DND-41 (cell line): ENCODE measurements around the gene FEM1B.

Experiments
- ATAC-seq: fragments of 200-7000 bp; cut with Tn5 transposase; 3 replicates; pipeline ENCODE4 v1.9.1; 2021; ENCODE audit warnings: low read depth; ENCODE audit not compliant: insufficient read depth
- DNase-seq: peaks from one replicate; pipeline ENCODE4 v3.0.0-alpha.2; 2020
- H2AFZ ChIP-seq: 2 replicates; pipeline ENCODE4 v1.6.0; 2012; ENCODE audit warnings: low read depth, low read length
- H3K27ac ChIP-seq: 2 replicates; pipeline ENCODE4 v1.5.1; 2012; ENCODE audit warnings: low read length, inconsistent platforms
- H3K27me3 ChIP-seq: fragments of 200-600 bp; sonication (generic); 2 replicates; pipeline ENCODE4 v1.6.0; 2012; ENCODE audit warnings: low read length, mild to moderate bottlenecking, inconsistent platforms; ENCODE audit not compliant: insufficient read depth, poor library complexity
- H3K36me3 ChIP-seq: 2 replicates; pipeline ENCODE4 v1.5.1; 2012; ENCODE audit warnings: low read length, inconsistent platforms; ENCODE audit not compliant: insufficient read depth
- H3K4me1 ChIP-seq: 2 replicates; pipeline ENCODE4 v1.5.1; 2012; ENCODE audit warnings: mild to moderate bottlenecking, low read length; ENCODE audit not compliant: insufficient read depth
- H3K4me2 ChIP-seq: 2 replicates; pipeline ENCODE4 v1.6.0; 2012; ENCODE audit warnings: mild to moderate bottlenecking, moderate library complexity, low read length, inconsistent platforms; ENCODE audit not compliant: insufficient read depth
- H3K4me3 ChIP-seq, 2 experiments: fragments of 200-600 bp in 1 of 2; shearing (Covaris generic) in 1 of 2; 2 replicates each; pipeline ENCODE4 v1.5.1; 2012 to 2016; ENCODE audit warnings: inconsistent platforms in 2 of 2, low read length in 2 of 2, mild to moderate bottlenecking in 2 of 2, low read depth in 1 of 2, moderate library complexity in 1 of 2
- H3K79me2 ChIP-seq: 2 replicates; pipeline ENCODE4 v1.6.0; 2012; ENCODE audit warnings: low read length, inconsistent platforms; ENCODE audit not compliant: insufficient read depth
- H3K9ac ChIP-seq: 2 replicates; pipeline ENCODE4 v1.6.0; 2012; ENCODE audit warnings: low read depth, mild to moderate bottlenecking, inconsistent platforms, low read length, moderate library complexity
- H3K9me3 ChIP-seq: 2 replicates; pipeline ENCODE4 v1.5.1; 2012; ENCODE audit warnings: low read length, moderate library complexity, mild to moderate bottlenecking, inconsistent platforms; ENCODE audit not compliant: insufficient read depth, severe bottlenecking
- H4K20me1 ChIP-seq: 2 replicates; pipeline ENCODE4 v1.6.0; 2012; ENCODE audit warnings: low read length; ENCODE audit not compliant: insufficient read depth
- EZH2 ChIP-seq: IDR thresholded peaks from 3 replicates; pipeline ENCODE4 v1.6.1; 2012; ENCODE audit warnings: borderline replicate concordance, low read depth, mild to moderate bottlenecking, moderate library complexity, low read length, inconsistent platforms; ENCODE audit not compliant: severe bottlenecking
- TF ChIP-seq, protein P1 (sequence below): IDR thresholded peaks from 2 replicates; pipeline ENCODE4 v1.5.1; 2012; ENCODE audit warnings: borderline replicate concordance, low read length, moderate library complexity, mild to moderate bottlenecking; ENCODE audit not compliant: poor library complexity, severe bottlenecking; ENCODE audit errors: extremely low read depth

The FEM1B gene

DNA sequence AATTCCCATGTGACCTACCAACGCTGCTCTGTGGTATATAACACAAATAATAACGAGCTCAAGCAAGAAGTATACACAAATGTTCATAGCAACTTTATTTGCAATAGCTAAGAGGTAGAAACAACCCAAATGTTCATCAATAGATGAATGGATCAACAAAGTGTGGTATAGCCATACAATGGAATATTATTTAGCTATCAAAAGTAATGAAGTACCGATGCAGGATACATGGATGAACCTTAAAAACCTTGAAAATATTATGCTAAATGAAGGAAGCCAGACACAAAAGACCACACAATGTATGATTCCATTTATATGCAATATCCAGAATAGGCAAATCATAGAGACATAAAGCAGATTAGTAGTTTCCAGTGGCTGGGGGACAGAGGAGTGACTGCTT is 15.6 kb upstream of the FEM1B start:
- Histone ChIP-seq H3K4me2 (no peak overlapping the region), H4K20me1 (no peaks in the 10 kb centered on the region), H3K9ac (no peak overlapping the region), H3K79me2 (no peaks in the 10 kb centered on the region), H3K36me3 (no peaks in the 10 kb centered on the region), H3K4me3 (no peak overlapping the region), H2AFZ (no peak overlapping the region), H3K4me1 (no peaks in the 10 kb centered on the region), H3K9me3 (no peaks in the 10 kb centered on the region), H3K27me3 (peaks cover 8% of the 10 kb centered on the region), H3K27ac (no peak overlapping the region)
- TF ChIP-seq, protein P1, sequence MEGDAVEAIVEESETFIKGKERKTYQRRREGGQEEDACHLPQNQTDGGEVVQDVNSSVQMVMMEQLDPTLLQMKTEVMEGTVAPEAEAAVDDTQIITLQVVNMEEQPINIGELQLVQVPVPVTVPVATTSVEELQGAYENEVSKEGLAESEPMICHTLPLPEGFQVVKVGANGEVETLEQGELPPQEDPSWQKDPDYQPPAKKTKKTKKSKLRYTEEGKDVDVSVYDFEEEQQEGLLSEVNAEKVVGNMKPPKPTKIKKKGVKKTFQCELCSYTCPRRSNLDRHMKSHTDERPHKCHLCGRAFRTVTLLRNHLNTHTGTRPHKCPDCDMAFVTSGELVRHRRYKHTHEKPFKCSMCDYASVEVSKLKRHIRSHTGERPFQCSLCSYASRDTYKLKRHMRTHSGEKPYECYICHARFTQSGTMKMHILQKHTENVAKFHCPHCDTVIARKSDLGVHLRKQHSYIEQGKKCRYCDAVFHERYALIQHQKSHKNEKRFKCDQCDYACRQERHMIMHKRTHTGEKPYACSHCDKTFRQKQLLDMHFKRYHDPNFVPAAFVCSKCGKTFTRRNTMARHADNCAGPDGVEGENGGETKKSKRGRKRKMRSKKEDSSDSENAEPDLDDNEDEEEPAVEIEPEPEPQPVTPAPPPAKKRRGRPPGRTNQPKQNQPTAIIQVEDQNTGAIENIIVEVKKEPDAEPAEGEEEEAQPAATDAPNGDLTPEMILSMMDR: no peak
- no peak for TF ChIP-seq EZH2
- DNase-seq (no peak), ATAC-seq (no peak)

DNA sequence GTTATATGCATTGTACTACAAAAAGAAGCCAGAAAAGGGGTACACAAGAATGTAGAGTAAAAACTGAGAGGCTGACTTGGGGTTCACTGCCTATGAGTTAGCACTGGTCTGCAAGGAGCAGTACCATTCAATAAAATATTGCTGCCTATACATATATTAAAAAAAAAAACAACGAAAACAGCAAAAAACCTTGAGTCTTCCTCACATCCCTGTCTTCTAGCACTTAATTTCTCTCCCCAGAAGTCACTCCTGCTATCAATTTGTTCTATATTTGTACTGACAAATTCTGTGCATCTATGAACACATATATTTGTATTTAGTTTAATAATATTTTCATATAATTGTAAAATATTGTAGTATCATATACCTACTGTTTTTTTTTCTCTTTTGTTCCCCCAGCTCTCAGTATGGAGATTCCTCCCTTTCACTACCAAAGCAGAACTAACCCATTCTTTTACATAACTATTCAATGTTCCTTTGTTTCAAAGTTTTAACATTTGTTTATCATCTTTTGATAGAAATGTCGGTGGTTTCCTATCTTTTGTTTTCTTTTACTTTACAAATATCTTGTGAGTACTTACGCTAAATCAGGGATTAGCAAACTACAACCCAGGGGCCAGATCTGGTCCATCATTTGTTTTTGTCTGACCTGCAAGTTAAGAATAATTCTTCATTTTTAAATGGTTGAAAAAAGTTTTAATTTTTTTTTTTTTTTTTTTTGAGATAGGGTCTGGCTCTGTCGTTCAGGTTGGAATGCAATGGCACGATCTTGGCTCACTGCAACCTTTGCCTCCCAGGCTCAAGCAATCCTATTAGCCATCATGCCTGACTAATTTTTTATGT is 14.8 kb upstream of the FEM1B start:
- H4K20me1 ChIP-seq: no peaks in the 10 kb centered on the region
- no peaks in the 10 kb centered on the region for H3K4me1 ChIP-seq
- no peaks in the 10 kb centered on the region for H3K79me2 ChIP-seq
- TF ChIP-seq EZH2: no peak
- TF ChIP-seq, protein P1: no peak
- no peak overlapping the region for H3K9ac ChIP-seq
- H2AFZ ChIP-seq: no peak overlapping the region
- H3K27me3 ChIP-seq: peaks cover 12% of the 10 kb centered on the region
- ATAC-seq (no peak), DNase-seq (no peak)
- no peaks in the 10 kb centered on the region for H3K9me3 ChIP-seq
- H3K4me2 ChIP-seq: no peak overlapping the region
- no peak overlapping the region for H3K27ac ChIP-seq
- no peak overlapping the region for H3K4me3 ChIP-seq
- H3K36me3 ChIP-seq: no peaks in the 10 kb centered on the region

DNA sequence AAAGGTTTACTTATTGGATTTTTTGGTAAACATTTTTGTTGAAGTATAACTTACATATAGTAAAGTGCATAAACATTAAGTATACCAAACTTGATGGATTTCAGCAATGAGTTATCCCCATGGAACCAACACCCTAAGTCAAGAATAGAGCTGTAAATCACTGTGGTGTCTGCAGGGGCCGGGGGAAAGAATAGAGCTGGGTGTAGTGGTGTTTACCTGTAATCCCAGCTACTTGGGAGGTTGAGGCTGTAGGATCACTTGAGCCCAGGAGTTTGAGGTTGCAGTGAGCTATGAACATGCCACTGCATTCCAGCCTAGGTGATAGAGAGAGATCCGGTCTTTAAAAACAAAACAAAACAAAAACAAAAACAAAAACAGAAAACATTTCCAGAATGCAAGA is 13.3 kb upstream of the FEM1B start:
- H3K9me3 ChIP-seq: no peaks in the 10 kb centered on the region
- no peak overlapping the region for H3K4me2 ChIP-seq
- H3K79me2 ChIP-seq: no peaks in the 10 kb centered on the region
- H2AFZ ChIP-seq: no peak overlapping the region
- DNase-seq: no peak
- no peak overlapping the region for H3K9ac ChIP-seq
- no peak for TF ChIP-seq EZH2
- TF ChIP-seq, protein P1: no peak
- H3K27me3 ChIP-seq: peaks cover 15% of the 10 kb centered on the region
- no peak overlapping the region for H3K4me3 ChIP-seq
- no peak for ATAC-seq
- no peaks in the 10 kb centered on the region for H3K4me1 ChIP-seq
- no peak overlapping the region for H3K27ac ChIP-seq
- no peaks in the 10 kb centered on the region for H4K20me1 ChIP-seq
- no peaks in the 10 kb centered on the region for H3K36me3 ChIP-seq
